HG03196 (cell line): ENCODE data around the gene NISCH.

Source experiments
- ATAC-seq: cut with Tn5 transposase; IDR thresholded peaks from one replicate; pipeline ENCODE4 v1.9.1; 2021; ENCODE audit not compliant: unreplicated experiment

NISCH gene

DNA sequence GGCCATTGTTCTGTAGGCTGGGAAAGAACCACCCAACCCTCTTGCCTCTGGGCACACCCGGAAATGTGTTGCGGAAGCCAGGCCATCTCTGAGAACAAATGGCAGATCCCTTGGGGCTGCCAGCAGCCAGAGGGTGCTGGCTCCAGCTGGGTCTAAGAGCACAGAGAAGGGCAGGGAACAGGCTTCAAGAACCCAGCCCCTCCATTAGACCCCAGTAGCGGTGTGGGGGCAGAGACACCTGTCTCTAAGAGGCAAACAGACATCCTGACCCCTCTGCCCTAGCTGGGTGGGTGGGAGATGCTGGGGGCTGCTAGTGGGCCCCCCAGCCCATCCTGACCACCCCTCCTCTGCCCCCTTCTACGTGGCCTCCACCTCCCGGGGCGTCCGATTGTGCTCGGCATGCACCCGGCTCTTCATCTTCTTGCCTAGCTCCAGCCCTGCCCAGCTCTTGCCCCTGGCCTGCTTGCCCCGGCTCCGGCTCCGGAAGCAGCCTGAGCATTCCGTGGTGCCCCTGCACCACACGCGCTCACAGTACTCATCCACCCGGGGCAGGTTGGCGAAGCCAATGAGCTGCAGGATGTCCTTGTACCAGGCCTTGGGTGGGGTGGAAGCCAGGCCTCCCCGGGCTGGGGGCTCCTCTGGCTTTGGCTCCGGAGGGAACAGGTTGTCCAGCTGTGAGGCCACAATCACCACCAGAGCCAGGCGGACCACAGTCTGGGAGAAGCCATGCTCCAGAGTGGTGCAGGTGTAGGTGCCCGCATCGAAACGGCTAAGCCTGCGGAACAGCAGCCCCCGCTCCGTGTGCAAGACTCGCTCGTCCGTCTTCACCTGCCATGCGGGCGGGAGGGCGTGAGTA lies 19.9 kb upstream of the NISCH start:
- ATAC-seq, result no peak

DNA sequence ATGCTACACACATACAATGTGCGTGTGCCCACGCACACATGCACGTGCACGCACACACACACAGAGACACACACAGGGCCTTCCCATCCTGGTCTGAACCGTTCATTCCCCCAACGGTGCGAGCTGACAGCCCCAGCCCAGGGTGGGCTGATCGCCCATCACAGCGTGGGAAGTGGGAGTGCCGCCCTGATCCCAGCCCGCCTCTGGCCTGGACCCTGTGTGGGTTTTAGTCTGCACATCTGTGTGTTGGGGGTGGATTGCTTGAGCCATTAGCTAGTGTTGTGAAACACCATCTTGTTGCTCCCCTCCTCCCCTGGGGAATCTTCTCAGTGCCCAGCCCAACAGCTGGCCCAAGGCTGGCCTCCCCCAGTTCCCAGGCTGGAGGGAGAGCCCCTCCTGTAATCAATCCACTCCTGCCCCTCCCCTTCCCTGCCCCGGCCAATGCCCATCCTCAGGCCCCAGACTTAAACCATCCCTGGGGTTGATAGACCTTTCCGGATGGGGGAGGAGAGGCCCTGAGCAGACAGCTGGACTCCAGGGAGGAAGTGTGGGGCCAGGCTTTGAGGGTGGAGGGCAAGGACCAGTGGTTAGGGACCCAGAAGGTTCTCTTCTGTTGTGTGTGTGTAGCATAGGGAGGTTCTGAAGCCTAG lies 18.8 kb upstream of the NISCH start:
- ATAC-seq, result no peak

DNA sequence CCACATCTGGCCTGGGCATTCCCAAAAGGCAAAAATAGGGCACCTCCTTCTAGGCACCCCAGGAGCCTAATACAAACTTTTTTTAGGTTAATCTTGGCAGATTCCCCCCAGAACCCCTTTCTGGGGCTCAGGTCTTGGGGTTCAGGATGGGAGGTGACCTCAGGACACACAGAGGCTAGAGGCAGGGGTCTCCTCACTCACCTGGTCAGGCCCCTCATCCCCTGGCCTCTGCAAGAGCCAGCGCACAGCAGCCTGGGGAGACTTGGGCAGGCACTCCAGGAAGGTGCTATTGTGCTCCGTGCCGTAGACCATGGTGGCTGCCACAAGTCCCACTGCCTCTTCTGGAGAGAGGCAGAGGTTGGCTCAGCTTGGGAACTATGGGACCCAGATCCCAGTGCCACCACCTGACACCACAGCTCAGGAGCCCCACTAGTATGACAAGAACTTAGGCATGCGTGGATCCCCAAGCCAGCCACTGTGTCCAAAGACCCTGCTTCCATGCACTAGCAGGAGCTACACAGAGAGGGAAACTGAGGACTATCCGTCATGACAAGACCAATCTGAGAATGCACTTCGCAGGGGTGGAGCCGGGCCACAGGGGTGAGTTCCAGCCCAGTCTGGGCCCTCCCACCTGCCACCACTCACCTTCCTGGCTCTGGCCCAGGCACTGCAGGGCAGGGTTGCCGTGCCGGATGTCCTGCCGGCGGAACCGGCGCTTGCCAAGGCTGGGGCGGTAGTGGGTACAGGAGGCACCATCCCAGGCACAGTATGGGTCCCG lies 17.9 kb upstream of the NISCH start:
- no peak for ATAC-seq

DNA sequence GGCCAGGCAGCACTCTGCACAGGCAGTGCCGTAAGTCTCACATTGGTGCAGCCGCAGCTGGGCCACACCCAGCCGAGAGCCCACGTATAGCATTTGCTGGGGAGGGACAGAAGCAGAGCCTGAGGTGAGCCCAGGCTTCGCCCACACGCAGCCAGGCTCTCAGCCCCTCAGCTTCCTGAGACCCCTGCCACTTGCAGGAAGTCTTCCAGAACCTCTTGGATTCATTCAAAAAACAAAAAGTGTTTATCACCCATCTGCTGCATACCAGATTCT lies 17.4 kb upstream of the NISCH start:
- ATAC-seq, result no peak

DNA sequence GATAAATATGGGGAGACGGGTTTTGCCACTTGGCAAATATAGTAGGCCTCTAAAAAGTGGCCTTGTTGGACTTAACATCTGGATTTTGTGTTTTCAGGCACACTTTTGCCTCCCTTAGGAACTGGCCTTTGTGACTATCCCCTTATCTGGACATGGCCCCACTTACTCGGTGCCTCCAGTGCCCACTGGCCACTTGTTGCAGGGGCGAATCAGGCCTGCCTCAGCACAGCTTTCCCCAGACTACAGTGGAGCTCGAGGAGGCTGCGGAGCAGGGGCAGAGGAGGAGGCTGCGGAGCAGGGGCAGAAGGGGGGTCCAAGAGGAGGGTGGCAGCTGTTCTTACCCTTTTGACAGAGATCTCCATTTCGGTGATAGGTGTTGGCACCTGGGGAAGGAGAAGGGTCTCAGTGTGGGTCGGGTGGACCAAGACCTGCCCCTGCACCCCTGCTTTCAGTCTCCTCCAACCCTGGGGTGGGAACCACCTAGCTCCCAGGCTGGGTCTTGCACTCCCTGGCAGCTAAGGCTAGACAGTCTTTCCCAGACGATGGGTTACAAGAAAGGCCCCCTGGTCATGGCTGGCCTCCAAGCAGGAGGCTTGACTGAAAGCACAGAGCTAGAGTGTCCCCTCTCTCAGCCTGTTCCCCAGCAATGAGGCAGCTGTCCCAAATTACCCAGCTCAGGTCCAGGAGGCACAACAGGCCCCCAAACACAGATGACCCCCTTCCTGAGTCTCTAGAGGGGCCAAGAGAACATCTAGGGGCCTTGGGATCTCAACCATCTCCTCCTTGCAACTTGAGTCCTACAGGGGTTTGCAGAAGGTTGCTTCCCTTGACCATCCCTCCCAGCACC lies 16.6 kb upstream of the NISCH start:
- no peak for ATAC-seq

DNA sequence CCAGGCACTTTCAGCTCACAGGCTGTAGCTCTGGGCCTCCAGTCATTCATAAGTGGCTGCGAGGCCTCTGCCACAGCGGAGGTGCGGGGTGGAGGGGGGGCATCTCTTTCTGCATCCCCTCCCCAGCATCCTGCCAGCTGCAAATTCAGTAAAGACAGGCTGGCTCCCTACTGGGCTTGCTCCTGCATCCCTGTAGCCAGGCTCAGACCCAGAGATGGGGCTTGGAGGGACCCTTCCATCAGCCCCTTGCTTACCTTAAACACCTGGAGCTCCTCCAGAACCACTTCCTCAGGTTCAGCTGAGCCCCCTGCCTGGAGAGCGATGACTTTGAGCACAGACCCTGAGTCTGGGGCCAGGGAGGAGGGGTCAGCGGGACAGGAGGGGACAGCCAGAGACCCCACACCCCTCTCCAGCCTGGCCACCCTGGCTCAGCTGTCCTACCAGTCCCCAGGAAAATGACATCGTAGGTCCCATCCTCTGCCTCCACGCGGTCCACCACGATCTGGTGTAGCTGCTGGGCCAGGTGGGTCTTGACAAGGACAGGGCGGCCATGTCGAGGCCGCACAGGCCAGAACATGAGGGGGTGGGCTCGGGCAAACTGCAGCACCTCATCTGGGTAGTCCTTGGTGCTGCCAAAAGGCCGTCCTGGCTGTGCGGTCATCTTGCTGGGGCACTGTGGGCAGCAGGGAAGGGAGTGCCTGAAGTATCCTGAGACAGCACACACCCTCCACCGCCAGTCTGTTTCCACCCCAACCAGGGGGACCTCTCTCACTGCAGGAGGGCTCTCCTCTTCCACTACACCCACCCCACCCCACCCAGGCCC lies 15.8 kb upstream of the NISCH start:
- no peak for ATAC-seq

DNA sequence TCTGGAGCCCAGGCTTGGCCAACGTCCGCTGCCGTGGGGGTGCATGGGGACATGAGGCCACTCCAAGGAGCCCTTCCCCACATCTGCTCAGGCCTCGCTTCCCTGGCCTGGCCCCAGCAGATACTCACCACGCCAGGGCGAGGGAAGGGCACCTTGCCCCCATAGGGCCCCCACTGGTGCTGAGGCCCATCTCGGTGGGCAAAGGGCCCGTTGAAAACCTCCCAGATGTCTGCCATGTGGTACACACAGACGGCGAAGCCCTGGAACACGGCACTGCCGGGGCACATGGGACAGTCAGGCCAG lies 15.2 kb upstream of the NISCH start:
- ATAC-seq, result no peak

DNA sequence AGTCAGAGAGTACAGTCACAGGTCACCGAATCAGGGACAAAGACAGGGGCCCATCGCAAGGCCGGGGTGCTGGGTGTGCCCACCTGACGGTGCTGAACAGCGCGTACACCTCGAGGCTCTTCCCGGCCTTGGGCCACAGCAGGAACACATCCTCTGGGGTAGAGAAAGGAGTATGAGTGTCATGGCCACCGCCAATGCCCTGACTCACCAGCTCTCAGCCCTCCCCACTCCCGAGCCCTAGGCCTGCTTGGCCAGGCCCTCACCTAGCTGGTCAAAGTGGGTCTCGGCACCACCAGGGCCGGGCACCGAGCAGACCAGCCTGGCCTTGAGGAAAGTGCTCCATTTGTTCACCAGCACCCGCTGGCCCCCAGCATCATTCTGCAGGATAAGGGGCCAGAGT lies 14.7 kb upstream of the NISCH start:
- ATAC-seq, result no peak

DNA sequence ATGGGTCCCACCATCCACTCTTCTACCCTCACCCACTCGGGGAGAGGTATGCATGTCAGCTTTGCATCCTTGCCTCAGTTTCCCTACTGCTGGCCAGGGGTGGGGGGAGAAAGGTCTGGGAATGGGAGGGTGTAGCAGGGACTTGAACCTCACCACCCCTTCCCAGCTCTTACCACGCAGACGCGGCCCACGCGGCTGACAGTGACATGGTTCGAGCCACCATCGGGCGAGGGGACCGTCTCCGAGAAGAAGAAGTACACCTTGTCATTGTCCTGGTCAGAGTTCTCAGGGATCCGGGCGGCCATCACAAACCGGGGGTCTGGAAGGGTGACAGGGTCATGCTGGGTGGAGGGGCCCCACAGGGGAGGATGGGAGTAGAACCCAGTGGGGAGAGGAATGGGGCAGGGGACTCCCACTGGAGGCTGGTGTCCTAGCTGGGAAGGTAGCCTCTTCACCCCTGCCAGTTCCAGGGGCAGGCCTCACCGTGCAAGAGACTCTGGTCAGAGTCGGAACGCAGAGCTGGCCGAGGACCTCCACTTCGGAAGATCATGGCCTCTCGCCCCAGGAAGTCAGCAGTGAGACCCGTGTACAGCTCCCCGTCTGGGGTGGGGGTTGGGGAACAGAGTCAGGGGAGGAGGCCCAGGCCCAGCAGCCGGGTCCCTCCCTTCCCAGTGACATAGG lies 14.2 kb upstream of the NISCH start:
- no peak for ATAC-seq

DNA sequence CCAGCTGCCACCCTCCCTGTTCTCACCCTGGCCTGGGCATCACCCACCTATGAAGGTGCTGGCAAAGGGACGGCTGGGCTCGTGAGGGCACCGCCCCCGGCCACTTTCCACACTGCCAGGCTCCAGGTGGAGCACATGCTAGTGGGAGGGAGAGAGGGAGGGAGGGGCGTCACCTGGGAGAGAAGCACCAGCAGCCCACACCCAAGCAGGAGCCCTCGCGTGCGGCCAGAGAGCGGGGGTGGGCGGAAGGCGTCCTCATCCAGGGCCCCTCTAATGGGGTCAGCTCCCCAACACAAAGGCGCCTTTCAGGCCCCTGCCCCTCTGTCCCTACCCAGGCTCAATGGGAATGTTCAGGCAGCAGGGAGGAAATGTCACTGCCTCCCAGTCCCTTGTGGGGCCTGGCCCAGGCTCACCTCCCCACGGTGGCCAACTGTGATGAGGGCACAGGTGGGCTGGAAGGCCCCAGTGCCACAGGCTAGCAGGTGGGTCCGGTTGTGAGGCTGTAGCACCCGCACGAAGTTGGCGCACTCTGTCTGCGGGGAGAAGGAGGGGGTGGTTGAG lies 13.6 kb upstream of the NISCH start:
- no peak for ATAC-seq

DNA sequence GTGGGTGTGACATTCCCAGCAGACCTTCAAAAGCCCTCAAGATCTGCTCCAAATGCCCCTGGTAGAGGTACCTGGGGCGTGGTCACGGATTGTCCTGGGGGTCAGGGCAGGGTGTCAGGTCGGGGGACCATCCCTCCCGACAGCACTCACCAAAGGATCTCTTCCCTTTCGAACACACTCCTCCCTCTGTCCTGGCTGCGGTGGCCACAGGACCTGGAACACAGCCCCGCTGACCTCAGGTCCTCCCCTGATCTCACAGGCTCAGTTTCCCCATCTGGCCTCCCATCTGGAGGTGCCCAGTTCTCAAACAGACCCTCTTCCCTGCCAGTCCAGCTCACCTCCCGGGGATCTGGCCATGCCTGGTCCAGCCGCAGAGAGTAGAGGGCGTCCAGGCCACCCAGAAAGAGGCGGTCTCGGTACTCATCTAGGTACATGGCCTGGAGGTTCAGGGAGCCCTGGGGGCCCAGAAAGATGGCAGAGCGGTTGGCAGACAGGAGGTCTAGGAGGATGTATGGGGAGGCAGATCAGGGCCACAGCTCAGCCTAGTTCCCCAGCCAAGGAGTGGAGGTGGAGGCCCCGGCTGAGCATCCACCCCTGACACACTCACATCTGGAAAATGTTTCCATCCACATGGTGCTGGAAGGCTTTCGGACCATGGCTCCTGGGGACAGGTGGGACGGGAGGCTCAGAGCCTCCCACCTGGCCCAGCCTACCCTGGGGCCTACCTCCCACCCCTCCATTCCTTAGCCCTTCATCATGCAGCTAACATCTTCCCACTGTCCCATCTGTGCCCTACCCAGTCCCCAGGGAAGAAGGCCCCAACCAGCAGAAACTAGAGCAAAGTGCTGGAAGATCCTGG lies 12.8 kb upstream of the NISCH start:
- no peak for ATAC-seq

DNA sequence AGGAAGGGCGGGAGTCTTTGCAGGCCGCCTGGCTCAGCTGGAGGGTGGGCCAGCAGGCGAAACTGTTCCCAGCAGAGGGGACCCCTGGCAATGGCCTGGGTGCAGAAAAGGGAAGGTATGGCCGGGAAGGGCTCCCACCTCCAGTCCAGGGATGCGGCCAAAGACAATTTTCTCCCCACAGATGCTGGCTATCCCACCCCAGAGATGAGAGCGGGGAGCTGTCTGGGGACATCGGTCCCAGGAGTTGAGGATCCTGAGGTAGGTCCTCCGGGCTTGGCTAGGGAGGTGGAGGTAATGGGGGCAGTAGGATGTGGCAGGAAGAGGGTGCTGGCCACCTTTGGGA lies 12.2 kb upstream of the NISCH start:
- no peak for ATAC-seq

DNA sequence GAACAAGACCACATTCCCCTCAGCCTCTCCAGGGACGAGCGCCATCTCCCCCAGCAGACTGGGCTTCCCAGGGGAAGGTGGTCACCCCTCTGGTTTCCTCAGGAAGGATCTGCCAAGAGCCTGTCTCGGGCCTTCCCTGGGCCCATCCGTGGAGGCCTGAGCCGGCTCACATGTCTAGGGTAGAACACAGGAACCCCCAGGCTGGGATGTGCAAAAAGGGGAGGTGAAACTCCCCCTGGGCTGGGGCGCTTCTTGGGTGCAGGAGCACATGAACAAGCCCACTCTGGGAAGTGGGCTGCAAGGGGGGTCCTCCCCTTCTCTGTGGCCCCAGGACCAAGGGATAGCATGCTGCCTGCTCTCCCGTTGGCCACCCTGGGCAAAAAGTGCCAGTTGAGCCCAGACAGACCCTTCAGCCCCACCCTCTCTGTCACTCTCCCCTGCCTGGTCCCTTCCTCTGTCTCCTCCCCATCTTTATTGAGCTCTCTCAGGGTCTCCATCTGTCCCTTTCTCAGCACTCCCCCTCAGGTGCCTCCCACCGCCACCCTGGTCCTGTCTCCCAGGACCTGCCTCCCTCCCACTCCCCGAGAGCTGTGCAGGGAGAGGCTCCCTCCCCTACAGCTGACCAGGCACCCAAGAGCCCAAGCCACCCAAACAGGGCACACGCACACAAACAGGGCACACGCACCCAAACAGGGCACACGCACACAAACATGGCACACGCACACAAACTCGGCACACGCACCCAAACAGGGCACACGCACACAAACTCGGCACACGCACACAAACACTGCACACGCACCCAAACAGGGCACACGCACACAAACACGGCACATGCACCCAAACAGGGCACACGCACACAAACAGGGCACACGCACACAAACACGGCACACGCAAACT lies 11.4 kb upstream of the NISCH start:
- no peak for ATAC-seq

DNA sequence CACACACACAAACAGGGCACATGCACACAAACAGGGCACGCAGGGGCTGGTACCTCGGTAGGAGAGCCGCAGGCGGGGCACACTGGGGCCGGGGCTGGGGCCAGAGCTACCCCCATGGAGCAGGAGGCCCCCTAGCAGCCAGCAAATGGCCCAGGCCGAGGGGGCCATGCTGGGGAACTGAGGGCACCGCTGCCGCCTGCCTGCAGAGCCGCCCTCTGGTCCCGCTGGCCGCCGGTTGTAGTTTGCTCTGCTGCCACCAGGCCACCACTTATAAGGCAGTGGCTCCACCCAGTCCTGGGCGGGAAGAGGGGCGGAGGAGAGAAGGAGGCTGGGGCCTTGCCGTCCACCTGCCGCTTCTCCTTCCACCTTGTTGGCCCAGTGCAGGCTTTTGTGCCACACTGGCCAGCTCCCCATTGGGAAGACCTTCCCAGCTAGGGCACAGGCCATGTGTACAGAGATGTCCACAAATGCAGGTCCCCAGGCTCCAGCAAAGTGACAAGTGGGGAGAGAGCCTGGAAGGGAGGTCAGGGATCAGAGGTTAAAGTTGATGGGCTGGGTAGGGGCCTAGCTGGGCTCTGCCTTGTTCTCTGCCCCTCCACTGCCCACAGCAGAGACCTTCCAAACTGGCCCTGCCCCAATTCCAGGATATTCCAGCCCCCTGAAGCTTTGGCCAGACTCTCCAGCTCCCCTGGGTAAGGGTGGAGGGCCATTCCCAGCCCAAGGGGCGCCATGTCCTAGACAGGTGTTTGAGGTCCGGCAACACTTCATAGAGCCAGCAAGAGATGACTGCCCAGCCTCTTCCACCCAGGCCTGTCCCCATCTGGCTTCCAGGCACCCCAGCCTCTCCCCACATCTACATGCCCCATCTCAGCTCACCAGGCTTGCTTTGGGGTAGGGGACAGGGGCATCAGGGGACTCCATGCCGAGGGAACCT lies 10.3 kb upstream of the NISCH start, which contains the start of gene SEMA3G:
Gene SEMA3G, minus strand, starts transcription at position 244 of the 934 bp plus-strand sequence. Its CDS starts 76 bp downstream, at position 168.
- peak; percentile 51 for ATAC-seq

DNA sequence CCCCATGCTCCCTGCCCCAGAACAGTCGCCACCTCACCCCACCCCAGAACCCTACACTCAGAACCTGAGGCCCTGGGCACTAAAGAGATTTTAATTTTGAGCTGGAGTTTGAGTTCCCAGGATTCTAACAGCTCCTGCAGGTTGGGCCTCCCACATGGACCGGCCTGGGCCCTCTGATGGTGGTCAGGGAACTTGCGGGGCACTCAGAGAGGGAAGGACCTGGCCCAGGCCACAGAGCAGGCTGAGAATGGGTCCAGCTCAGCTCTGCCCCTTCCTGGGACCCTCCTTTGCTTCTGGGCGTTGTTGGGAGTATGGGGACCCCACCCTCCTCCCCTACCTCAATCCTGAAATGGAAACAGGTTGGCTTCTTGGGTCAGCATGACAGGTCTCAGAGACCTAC lies 9.4 kb upstream of the NISCH start:
- no peak for ATAC-seq

DNA sequence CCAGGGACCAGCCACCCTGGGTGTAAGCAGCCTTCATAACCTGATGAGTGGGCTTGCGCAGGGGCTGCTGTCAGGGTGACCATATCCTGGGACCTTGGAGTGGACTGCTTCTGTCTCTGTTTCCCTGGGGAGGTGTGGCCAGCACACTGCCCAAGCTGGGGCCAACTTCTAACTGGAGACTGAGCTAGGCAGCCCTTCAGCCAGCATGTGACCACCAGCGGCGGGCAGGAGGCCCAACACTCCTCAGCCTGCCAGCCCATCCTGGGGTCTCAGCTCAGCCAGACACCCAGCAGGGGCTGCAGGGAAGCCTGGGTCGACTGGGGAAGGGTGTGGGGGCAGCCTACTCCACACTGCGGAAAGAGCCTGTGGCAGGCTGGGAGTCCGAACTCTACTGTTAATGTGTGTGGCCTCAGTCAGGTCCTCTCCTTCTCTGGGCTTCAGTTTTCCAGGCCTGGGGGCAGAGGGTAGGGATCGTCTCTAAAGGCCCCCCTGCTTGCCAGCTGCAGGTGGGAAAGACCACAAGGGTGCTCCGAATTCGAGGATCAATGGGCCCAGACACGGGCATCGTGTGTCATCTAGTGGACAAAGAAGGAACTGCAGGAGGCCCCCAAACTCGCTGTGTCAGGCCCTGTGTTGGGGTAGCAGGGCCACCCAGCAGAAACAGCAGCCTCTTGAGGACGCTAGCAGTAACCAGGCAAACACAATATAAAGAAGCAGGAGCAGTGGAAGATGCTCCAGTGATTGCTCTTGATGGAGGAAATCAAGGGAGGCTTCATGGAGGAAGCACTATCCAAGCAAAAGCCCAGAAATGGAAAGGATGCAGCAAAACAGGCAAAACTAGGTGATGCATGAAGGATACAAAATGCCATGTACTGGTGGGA lies 8.5 kb upstream of the NISCH start:
- ATAC-seq, result no peak
